ENCODE results near the gene PM20D1. TPM values are rescaled to one million over a fixed set of nuclear protein-coding genes. Genes with fewer than 3 reads are reported as not detected.

The PM20D1 gene
- total RNA-seq, 1 donor from 2014 or later, result 0.30 TPM

- DNase-seq, result no peak
- no peak for TF ChIP-seq CTCF (IDR thresholded peaks at IDR 0.05)
- Histone ChIP-seq H3K27ac (peak overlapping the region; percentile 88), H3K4me3 (peak overlapping the region; percentile 94), H3K4me1 (peaks cover 52% of the 10 kb centered on the region), H3K9me3 (no peaks in the 10 kb centered on the region), H3K27me3 (ENCODE audit: low read depth) (no peaks in the 10 kb centered on the region), H3K36me3 (peaks cover 9% of the 10 kb centered on the region)
- peak; percentile 31 to 38 for ATAC-seq
- intact Hi-C loops (cut with DNase I), result no loop called here
Observed at GRCh38 chr1:205812271-205812877, 37.6 kb downstream of the PM20D1 start.

GRCh38 chr1:205811660-205812059 lies 38.3 kb downstream of the PM20D1 start:
- no peak for ATAC-seq
- Histone ChIP-seq H3K4me3 (peak overlapping the region; percentile 94), H3K9me3 (no peaks in the 10 kb centered on the region), H3K27ac (peak overlapping the region; percentile 88), H3K4me1 (peaks cover 59% of the 10 kb centered on the region), H3K27me3 (ENCODE audit: low read depth) (no peaks in the 10 kb centered on the region), H3K36me3 (peaks cover 9% of the 10 kb centered on the region)
- peak; percentile 53 for DNase-seq
- intact Hi-C loops (cut with DNase I), result no loop called here
- TF ChIP-seq CTCF (IDR thresholded peaks at IDR 0.05), result no peak

- H3K36me3 ChIP-seq, result peaks cover 9% of the 10 kb centered on the region
- no peak overlapping the region for H3K27ac ChIP-seq
- no peak for TF ChIP-seq CTCF (IDR thresholded peaks at IDR 0.05)
- ATAC-seq (no peak), DNase-seq (no peak)
- no peaks in the 10 kb centered on the region for H3K9me3 ChIP-seq
- H3K27me3 ChIP-seq (ENCODE audit: low read depth), result no peaks in the 10 kb centered on the region
- no peak overlapping the region for H3K4me3 ChIP-seq
- H3K4me1 ChIP-seq, result peaks cover 70% of the 10 kb centered on the region
- intact Hi-C loops (cut with DNase I), result no loop called here
Observed at GRCh38 chr1:205810448-205811157, 39.3 kb downstream of the PM20D1 start.

- ATAC-seq, result no peak
- intact Hi-C loops (cut with DNase I), result no loop called here
- Histone ChIP-seq H3K36me3 (peaks cover 9% of the 10 kb centered on the region), H3K27ac (no peak overlapping the region), H3K4me3 (peak overlapping the region; percentile 3), H3K4me1 (peaks cover 76% of the 10 kb centered on the region), H3K9me3 (no peaks in the 10 kb centered on the region), H3K27me3 (ENCODE audit: low read depth) (no peaks in the 10 kb centered on the region)
- DNase-seq, result no peak
- no peak for TF ChIP-seq CTCF (IDR thresholded peaks at IDR 0.05)
Observed at GRCh38 chr1:205809942-205810345, 40.0 kb downstream of the PM20D1 start.

GRCh38 chr1:205809469-205809868 lies 40.5 kb downstream of the PM20D1 start:
- Histone ChIP-seq H3K4me1 (peaks cover 81% of the 10 kb centered on the region), H3K27me3 (ENCODE audit: low read depth) (no peaks in the 10 kb centered on the region), H3K4me3 (peak overlapping the region; percentile 10), H3K9me3 (no peaks in the 10 kb centered on the region), H3K36me3 (peaks cover 9% of the 10 kb centered on the region), H3K27ac (no peak overlapping the region)
- ATAC-seq (no peak), DNase-seq (no peak)
- intact Hi-C loops (cut with DNase I), result no loop called here
- no peak for TF ChIP-seq CTCF (IDR thresholded peaks at IDR 0.05)
